ENCODE measurements around the gene LSP1.

Gene LSP1

DNA sequence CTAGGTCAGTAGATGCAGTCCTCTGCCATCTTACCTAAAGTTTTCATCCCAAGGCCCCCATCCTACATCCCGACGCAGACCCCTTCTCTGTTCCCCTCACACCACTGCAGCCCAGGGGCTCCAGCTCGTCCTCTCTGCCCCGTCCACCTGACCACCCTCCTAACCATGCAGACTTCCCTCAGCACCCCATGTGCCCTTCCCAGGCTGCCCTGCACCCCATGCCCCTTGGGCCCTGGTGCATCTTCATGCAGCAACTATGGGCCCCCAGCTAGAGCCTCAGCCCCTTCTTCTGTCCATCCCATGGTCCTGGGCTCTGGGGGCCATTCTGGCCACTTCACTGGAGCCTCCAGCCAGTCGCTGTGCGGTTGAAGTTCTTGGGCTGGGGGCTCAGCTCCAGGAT is 35.9 kb downstream of the LSP1 start:
- H3K9me3 Mint-ChIP-seq = no peaks in the 10 kb centered on the region
- H3K36me3 Mint-ChIP-seq (ENCODE audit: low read depth) = peaks cover 14% of the 10 kb centered on the region
- H3K4me1 Mint-ChIP-seq (ENCODE audit: low read depth) = peaks cover 48% of the 10 kb centered on the region
- H3K27me3 Mint-ChIP-seq = no peaks in the 10 kb centered on the region
- peak overlapping the region; percentile 91 for H3K27ac Mint-ChIP-seq
- H3K4me3 Mint-ChIP-seq = peak overlapping the region; percentile 73

DNA sequence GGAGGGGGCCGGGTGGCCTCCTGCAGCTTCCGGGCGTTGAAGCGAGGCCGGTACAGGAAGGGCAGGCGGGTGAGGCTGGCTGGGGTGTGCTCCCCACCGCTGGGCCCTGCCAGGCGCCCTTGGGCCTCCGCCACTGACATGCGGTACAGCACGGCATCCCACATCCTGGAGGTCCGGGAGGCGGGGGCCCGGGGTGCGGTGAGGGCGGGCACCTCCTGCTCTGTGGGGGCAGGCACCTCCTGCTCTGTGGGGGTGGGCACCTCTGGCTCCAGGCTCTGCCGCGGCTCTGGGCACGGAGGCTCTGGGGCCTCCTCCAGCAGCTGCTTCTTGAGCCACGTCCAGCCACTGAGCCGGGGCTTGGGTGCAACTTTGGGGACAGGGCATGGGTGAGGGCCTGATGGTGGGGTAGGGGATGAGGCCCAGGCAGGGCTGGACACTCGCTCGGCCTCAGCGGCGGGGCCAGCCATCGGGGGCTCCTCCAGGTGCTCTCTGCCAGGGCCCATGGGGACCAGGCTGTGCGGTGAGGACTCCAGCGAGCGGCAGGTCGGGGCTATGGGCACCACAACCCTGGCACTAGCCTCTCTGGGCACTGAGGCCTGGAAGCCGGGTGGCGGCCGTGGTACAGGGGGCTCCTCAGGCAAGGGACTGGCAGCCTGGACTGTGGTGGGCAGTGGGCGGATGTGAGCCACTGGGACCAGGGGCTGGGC is 36.5 kb downstream of the LSP1 start:
- no peaks in the 10 kb centered on the region for H3K9me3 Mint-ChIP-seq
- H3K27ac Mint-ChIP-seq = peak overlapping the region; percentile 91
- H3K27me3 Mint-ChIP-seq = no peaks in the 10 kb centered on the region
- H3K4me3 Mint-ChIP-seq = peak overlapping the region; percentile 79
- peaks cover 14% of the 10 kb centered on the region for H3K36me3 Mint-ChIP-seq (ENCODE audit: low read depth)
- peaks cover 49% of the 10 kb centered on the region for H3K4me1 Mint-ChIP-seq (ENCODE audit: low read depth)

DNA sequence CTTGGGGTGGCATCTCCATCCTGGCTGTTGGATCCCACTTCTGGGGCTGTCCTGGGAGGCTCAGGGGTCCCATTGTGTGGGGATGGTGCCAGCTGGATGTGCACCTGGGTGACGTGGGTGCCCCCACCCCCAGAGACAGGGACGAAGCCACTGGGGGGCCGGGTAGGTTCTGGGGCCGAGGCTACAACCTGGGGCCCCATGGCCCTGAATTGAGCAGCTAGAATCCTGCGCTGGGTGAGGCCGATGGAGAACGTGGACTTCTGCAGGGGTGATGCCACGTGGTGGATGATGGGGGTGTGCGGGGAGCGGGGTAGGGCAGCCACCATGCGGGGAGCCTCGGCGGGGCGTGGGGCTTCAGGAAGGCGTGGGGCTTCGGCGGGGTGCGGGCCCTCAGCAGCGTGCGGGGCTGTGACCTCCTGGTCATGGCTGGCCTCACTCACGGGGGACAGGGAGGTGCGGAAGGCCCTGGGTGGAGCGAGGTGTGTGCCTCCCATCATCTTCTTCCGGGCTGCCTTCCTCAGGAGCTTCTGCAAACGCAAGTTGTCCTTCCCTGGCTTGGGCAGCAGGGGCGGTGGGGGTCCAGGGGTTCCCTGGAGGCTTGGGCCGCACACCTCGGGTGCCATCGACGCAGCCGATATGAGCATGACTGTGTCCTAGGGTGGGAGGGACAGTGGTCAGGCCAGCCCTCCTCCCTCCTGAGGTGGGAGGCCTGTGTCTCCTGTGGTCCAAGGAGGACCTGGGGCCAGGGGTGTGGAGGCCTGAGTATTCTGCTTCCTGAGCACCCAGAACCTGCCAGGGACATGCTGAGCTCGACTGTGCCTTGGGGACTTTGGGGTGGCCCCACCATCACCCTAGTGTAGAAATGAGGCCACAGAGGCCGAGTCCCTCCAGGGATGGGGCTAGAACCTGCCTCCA is 37.3 kb downstream of the LSP1 start:
- Mint-ChIP-seq H3K36me3 (ENCODE audit: low read depth) (peaks cover 14% of the 10 kb centered on the region), H3K4me3 (peak overlapping the region; percentile 79), H3K27me3 (no peaks in the 10 kb centered on the region), H3K4me1 (ENCODE audit: low read depth) (peaks cover 49% of the 10 kb centered on the region), H3K27ac (peak overlapping the region; percentile 83), H3K9me3 (no peaks in the 10 kb centered on the region)

DNA sequence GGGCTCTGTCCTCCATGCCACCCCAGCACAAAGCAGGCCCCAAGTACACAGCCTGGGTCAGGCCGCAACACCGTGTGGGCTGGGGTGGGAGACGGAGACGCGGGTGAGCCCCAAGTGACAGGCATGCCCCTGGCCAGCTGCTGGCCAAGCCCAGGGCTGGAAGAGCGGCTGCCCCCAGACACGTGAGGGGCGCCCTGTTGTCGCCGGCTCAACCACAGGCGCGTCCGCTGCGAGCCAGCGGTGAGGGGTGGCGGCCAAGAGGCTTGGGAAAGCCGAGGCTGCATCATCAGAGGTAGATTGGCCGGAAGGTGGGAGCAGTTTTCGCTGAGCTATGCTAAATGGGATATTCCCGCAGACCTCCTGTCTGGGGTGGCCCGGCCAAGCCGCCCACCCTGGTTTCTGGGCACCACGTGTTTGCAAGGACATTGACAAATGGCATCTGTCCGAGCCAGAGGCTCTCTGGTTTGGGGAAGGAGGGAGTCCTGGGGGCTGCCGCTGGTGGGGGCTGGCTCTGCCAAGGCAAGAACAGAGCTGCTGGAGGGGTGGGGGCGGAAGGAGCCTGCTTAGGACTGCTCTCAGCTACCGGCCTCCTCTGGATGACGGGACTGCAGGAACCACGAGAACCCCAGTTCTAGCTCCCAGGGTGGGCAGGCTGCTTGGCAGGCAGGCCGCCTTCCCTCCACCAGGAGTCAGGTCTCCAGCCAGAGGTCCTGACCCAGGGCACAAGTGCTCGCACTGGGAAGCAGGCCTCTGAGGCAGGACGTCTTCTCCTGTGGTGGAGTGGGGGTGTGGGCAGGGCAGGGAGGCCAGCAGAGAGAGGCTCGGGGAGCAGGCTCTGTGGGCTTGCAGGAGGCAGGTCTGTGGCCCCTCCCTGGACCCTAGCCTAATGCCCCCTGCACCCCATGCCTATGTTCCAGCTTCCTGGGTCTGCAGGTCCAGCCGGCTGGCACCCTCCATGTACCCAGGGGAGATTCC is 38.3 kb downstream of the LSP1 start:
- Mint-ChIP-seq H3K9me3 (no peaks in the 10 kb centered on the region), H3K27ac (peak overlapping the region; percentile 83), H3K4me3 (peak overlapping the region; percentile 79), H3K27me3 (no peaks in the 10 kb centered on the region), H3K4me1 (ENCODE audit: low read depth) (peaks cover 49% of the 10 kb centered on the region), H3K36me3 (ENCODE audit: low read depth) (peaks cover 14% of the 10 kb centered on the region)

DNA sequence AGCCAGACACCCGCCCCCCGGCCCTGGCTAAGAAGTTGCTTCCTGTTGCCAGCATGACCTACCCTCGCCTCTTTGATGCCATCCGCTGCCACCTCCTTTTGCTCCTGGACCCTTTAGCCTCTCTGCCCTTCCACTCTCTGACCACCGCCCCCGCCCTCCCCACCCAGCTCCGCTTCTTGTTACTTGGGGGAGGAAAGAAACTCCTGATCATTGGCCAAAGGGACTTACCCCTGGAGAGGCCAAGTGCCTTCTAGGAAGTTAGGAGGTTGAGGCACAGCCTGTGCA is 38.9 kb downstream of the LSP1 start, which contains the start of gene PRR33:
TSS of gene PRR33 (minus strand) at position 65 of the 285 bp plus-strand sequence. CDS start 1,311 bp downstream, outside the sequence.
- Mint-ChIP-seq H3K4me3 (peak within 1 kb of the TSS; percentile 79), H3K36me3 (ENCODE audit: low read depth) (peaks cover 14% of the 10 kb centered on the region), H3K4me1 (ENCODE audit: low read depth) (peaks cover 49% of the 10 kb centered on the region), H3K27me3 (peaks cover 2% of the 10 kb centered on the region), H3K9me3 (no peaks in the 10 kb centered on the region), H3K27ac (peak within 1 kb of the TSS; percentile 83)

DNA sequence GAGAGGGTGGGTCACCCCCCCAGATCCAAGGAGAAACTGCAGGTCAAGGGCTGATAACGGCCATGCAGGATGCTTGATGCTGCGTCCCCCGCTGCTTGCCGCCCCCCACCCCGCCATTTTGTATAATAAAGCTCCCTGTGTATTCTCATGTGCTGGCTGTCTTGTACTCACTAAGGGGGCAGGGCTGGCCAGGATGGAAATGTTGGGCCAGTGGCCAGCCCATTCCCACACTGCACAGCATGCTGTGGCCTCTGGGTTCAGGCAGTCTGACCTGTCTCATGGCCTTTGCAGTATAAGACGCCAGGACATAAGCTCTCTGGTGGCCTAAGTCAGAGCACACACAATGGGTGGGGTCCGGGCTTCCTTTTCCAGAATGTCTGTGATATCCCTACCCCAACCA is 39.2 kb downstream of the LSP1 start:
- Mint-ChIP-seq H3K4me1 (ENCODE audit: low read depth) (peaks cover 53% of the 10 kb centered on the region), H3K27me3 (peaks cover 5% of the 10 kb centered on the region), H3K36me3 (ENCODE audit: low read depth) (peaks cover 11% of the 10 kb centered on the region), H3K27ac (no peak overlapping the region), H3K4me3 (no peak overlapping the region), H3K9me3 (no peaks in the 10 kb centered on the region)

DNA sequence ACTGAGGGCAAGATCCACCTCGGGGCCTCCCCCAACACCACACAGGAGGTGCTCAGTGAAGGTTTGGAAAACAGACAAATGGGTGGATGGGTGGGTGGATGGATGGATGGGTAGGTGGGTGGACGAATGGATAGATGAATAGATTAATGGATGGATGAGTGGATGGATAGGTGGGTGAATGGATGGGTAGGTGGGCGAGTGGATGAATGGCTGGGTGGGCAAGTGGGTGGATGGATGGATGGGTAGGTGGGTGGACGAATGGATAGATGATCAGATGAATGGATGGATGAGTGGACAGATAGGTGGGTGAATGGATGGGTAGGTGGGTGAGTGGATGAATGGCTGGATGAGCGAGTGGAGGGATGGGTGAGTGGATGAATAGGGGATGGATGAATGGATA is 39.7 kb downstream of the LSP1 start:
- Mint-ChIP-seq H3K9me3 (no peaks in the 10 kb centered on the region), H3K36me3 (ENCODE audit: low read depth) (peaks cover 10% of the 10 kb centered on the region), H3K27me3 (peaks cover 8% of the 10 kb centered on the region), H3K4me3 (no peak overlapping the region), H3K4me1 (ENCODE audit: low read depth) (peaks cover 54% of the 10 kb centered on the region), H3K27ac (peak overlapping the region; percentile 57)

DNA sequence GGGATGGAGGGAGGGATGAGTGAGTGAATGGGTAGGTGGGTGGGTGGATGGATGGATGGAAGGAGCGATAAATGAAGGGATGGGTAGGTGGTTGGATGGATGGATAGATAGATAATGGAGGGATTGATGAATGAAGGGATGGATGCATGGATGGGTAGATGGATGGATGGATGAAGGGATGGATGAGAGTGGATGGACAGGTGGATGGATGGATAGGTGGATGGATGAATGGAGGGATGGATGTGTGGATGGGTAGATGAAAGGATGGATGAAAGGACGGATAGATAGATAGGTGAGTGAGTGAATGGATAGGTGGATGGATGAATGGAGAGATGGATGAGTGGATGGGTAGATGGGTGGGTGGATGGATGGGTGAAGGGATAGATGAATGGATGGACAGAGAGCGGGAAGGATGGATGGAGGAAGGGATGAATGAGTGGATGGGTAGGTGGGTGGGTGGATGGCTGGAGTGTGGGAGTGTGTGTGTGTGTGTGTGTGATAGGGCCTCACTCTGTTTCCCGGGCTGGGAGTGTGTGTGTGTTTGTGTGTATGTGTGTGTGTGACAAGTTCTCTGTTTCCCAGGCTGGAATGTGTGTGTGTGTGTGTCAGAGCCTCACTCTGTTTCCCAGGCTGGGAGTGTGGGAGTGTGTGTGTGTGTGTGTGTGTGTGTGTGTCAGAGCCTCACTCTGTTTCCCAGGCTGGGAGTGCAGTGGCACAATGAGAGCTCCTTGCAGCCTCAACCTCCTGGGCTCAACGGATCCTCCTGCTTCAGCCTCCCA is 40.9 kb downstream of the LSP1 start:
- Mint-ChIP-seq H3K4me3 (no peak overlapping the region), H3K27me3 (peaks cover 12% of the 10 kb centered on the region), H3K36me3 (ENCODE audit: low read depth) (peaks cover 3% of the 10 kb centered on the region), H3K27ac (peak overlapping the region; percentile 79), H3K9me3 (no peaks in the 10 kb centered on the region), H3K4me1 (ENCODE audit: low read depth) (peaks cover 43% of the 10 kb centered on the region)

DNA sequence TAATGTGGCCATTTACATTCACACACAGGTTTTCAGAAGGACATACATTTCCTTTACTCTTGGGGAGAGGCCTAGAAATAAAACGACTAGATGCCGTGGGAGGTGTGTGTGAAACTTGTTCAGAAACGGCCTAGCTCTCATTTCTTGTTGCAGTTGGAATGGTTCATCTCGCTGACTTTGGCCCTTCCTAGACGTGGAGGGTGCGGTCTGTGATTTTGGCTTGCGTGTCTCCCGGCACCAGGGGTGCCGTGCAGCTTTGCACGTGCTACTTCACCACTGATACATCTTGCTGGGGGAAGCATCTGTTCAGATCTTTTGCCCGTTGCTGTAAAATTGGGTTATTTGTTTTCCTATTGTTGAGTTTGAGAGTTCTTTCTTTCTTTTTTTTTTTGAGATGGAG is 41.9 kb downstream of the LSP1 start:
- Mint-ChIP-seq H3K27me3 (peaks cover 12% of the 10 kb centered on the region), H3K27ac (no peak overlapping the region), H3K9me3 (no peaks in the 10 kb centered on the region), H3K4me1 (ENCODE audit: low read depth) (peaks cover 35% of the 10 kb centered on the region), H3K4me3 (no peak overlapping the region), H3K36me3 (ENCODE audit: low read depth) (no peaks in the 10 kb centered on the region)

DNA sequence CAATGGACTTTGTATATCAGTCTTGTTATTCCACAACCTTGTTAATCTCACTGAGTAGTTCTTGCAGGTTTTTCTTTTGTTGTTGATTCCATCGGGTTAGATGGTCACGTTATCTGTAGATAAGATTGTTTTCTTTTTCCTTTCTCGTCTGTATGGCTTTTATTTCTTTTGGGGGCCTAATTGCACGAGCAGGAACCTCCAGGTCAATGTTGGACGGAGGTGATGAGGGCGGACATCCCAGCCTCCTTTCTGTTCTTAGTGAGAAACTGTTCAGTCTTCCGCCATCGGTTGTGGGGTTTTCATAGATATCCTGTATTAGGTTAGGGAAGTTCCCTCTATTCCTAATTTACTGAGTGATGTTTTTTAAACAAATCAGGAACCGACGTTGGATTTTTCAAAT is 43.6 kb downstream of the LSP1 start:
- Mint-ChIP-seq H3K9me3 (no peaks in the 10 kb centered on the region), H3K36me3 (ENCODE audit: low read depth) (no peaks in the 10 kb centered on the region), H3K4me3 (no peak overlapping the region), H3K4me1 (ENCODE audit: low read depth) (peaks cover 18% of the 10 kb centered on the region), H3K27me3 (peaks cover 12% of the 10 kb centered on the region), H3K27ac (no peak overlapping the region)

DNA sequence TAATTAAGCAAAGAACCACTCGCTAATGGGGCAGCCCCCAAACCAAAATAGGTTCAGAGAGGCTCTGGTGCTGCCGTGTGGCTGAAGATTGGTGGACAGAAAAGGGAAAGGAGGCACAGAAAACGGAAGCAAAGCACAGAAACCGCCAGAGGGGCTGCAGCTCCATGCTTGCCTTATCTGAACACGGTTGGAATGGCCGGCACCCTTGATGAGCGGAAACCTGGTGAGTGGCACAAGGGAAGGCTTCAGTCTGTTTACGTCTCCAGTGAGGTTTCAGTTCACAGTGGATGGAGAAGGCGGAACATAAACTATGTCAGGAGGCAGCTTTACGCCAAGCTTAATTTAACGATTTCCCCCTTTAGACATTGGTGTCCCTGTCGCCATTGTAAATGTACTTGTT is 44.0 kb downstream of the LSP1 start:
- H3K27ac Mint-ChIP-seq = no peak overlapping the region

DNA sequence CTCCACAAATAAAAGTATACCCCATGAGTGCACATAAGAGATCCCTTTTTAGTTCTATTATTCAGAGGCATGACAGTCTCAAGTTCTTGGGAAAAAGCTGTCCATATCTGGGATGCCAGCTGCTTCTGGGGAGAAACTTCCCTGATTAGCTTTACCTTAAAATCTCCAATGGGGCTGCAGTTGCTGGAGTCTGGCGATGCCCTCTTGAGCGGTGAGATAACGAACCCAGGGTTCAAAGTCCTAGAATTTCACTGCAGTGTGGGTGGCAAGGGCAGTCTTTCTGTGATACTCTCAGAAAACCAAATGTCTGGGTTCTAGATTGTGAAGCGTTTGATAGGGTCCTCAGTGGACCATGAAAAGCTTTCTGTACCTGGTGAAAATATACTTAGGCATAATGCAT is 46.2 kb downstream of the LSP1 start:
- no peak overlapping the region for H3K4me3 Mint-ChIP-seq
- no peak overlapping the region for H3K27ac Mint-ChIP-seq
- peaks cover 4% of the 10 kb centered on the region for H3K4me1 Mint-ChIP-seq (ENCODE audit: low read depth)
- H3K9me3 Mint-ChIP-seq = no peaks in the 10 kb centered on the region
- H3K27me3 Mint-ChIP-seq = peaks cover 12% of the 10 kb centered on the region
- no peaks in the 10 kb centered on the region for H3K36me3 Mint-ChIP-seq (ENCODE audit: low read depth)

More for the DNA sequence above, 44.0 kb downstream of the LSP1 start:
- Mint-ChIP-seq H3K27me3 (peaks cover 12% of the 10 kb centered on the region), H3K9me3 (no peaks in the 10 kb centered on the region), H3K36me3 (ENCODE audit: low read depth) (no peaks in the 10 kb centered on the region), H3K4me3 (peak overlapping the region; percentile 23), H3K4me1 (ENCODE audit: low read depth) (peaks cover 18% of the 10 kb centered on the region)

DNA sequence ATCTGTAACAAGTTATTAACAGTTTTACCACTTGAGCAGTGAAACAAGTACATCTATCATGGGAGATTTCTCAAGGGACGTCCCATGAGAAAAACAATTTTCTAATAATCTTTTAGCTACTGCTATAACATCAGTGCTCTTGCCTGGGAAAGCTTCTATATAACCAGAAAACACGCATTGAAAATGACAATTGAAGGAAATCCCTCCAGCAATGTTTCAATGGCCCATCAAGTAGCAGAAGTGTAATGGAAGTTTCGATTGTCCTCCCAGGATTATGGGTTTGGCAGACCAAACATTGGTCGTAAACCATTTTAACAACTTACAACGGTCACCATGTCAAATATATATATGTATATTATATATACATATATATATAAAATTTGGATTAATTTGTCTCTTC is 46.8 kb downstream of the LSP1 start:
- Mint-ChIP-seq H3K27ac (no peak overlapping the region), H3K27me3 (peaks cover 12% of the 10 kb centered on the region), H3K4me3 (no peak overlapping the region), H3K4me1 (ENCODE audit: low read depth) (peaks cover 4% of the 10 kb centered on the region), H3K9me3 (no peaks in the 10 kb centered on the region), H3K36me3 (ENCODE audit: low read depth) (no peaks in the 10 kb centered on the region)

DNA sequence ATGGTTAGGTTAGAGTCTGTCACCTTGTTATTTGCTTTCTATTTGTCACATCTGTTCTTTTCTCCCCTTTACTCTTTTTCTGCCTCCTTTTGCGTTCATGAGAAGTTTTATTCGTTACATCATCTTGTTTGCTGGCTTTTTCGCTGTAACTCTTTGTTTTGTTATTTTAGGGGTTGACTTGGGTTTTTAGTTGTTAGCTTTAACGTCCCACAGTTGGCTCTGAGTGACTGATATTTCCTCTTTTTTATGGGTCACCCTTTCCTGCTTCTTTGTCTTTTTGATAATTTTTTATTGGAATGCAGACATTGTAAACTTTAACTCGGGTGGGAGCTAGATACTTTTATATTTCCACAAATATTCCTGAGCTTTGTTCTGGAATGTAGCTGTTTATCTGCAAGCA is 53.3 kb downstream of the LSP1 start:
- no peaks in the 10 kb centered on the region for H3K36me3 Mint-ChIP-seq (ENCODE audit: low read depth)

More for the DNA sequence above, 53.3 kb downstream of the LSP1 start:
- peaks cover 3% of the 10 kb centered on the region for H3K27me3 Mint-ChIP-seq
- no peak overlapping the region for H3K27ac Mint-ChIP-seq
- H3K4me1 Mint-ChIP-seq (ENCODE audit: low read depth) = no peaks in the 10 kb centered on the region
- H3K9me3 Mint-ChIP-seq = no peaks in the 10 kb centered on the region
- no peak overlapping the region for H3K4me3 Mint-ChIP-seq
